ENCODE measurements around the gene PYURF.

PYURF gene, protein sequence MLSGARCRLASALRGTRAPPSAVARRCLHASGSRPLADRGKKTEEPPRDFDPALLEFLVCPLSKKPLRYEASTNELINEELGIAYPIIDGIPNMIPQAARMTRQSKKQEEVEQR

GRCh38 chr4:88523325-88524129, at the start of gene PYURF:
Gene PYURF, minus strand, starts transcription at chr4:88523776. Its CDS starts 76 bp downstream, at chr4:88523700.
- Histone ChIP-seq H4K20me1 (ENCODE audit: insufficient read depth, low read length) (no peaks in the 10 kb centered on the region; the same call in 1 of the 2 replicates), H3K9me3 (replicated peaks; ENCODE audit: insufficient read depth, low read length) (no peaks in the 10 kb centered on the region), H3K9me2 (replicated peaks; ENCODE audit: insufficient read depth, low read length) (no peaks in the 10 kb centered on the region), H3K36me3 (replicated peaks; ENCODE audit: insufficient read depth, low read length) (no peaks in the 10 kb centered on the region; the same call in 1 of the 2 replicates), H3K27me3 (replicated peaks; ENCODE audit: insufficient read depth, low read length) (no peaks in the 10 kb centered on the region), H3F3A (ENCODE audit: insufficient read depth, low read length) (peaks cover 11% of the 10 kb centered on the region), H3K27ac (ENCODE audit: low read length) (peak within 1 kb of the TSS; percentile 70; the same call in 1 of the 2 replicates), H3K4me2 (ENCODE audit: low read depth, low read length) (peak within 1 kb of the TSS; percentile 68), H2AFZ (ENCODE audit: low read length) (peak within 1 kb of the TSS; percentile 80), H3K9ac (ENCODE audit: low read length) (peak within 1 kb of the TSS; percentile 91), H3K79me2 (ENCODE audit: low read length) (peaks cover 30% of the 10 kb centered on the region), H3K4me3 (ENCODE audit: low read length) (peak within 1 kb of the TSS; percentile 89), H3K4me1 (ENCODE audit: low read length) (peaks cover 18% of the 10 kb centered on the region)
- TF ChIP-seq, protein P1, sequence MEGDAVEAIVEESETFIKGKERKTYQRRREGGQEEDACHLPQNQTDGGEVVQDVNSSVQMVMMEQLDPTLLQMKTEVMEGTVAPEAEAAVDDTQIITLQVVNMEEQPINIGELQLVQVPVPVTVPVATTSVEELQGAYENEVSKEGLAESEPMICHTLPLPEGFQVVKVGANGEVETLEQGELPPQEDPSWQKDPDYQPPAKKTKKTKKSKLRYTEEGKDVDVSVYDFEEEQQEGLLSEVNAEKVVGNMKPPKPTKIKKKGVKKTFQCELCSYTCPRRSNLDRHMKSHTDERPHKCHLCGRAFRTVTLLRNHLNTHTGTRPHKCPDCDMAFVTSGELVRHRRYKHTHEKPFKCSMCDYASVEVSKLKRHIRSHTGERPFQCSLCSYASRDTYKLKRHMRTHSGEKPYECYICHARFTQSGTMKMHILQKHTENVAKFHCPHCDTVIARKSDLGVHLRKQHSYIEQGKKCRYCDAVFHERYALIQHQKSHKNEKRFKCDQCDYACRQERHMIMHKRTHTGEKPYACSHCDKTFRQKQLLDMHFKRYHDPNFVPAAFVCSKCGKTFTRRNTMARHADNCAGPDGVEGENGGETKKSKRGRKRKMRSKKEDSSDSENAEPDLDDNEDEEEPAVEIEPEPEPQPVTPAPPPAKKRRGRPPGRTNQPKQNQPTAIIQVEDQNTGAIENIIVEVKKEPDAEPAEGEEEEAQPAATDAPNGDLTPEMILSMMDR (IDR thresholded peaks at IDR 0.05; ENCODE audit: low read length): no peak
- TF ChIP-seq EZH2 (optimal IDR thresholded peaks at IDR 0.05; ENCODE audit: low read depth, low read length) (no peak), EZH2phosphoT487 (IDR thresholded peaks at IDR 0.05; ENCODE audit: low read length) (no peak)
- DNase-seq: peak; percentile 94

DNA sequence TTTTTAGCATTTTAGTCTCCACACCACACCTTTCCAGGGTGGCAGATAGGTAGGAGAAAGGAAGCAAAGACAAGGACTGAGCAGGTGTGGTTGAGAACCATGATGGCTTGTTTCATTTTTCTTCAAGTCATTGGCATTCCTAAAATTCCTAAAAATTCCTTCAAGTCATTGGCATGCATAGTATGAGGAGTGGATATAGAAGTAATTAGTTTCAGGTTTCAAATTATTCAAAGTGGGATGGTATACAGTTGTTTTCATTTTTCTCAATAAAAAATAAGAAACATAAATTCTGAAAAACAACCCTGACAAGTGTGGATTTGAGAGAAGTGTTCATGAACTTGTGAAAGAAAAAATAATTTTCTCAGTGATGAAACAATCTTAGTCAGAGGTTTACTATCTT, 46.4 kb upstream of the PYURF start:
- TF ChIP-seq, protein P1 (IDR thresholded peaks at IDR 0.05; ENCODE audit: low read length): no peak
- TF ChIP-seq EZH2phosphoT487 (IDR thresholded peaks at IDR 0.05; ENCODE audit: low read length) (no peak), EZH2 (optimal IDR thresholded peaks at IDR 0.05; ENCODE audit: low read depth, low read length) (no peak)
- H3K4me1 ChIP-seq (ENCODE audit: low read length): peaks cover 11% of the 10 kb centered on the region
- H3K36me3 ChIP-seq (replicated peaks; ENCODE audit: insufficient read depth, low read length): no peaks in the 10 kb centered on the region
- no peak overlapping the region for H3K4me2 ChIP-seq (ENCODE audit: low read depth, low read length)
- H3K27me3 ChIP-seq (replicated peaks; ENCODE audit: insufficient read depth, low read length): no peaks in the 10 kb centered on the region
- H2AFZ ChIP-seq (ENCODE audit: low read length): no peak overlapping the region
- no peaks in the 10 kb centered on the region for H3K79me2 ChIP-seq (ENCODE audit: low read length)
- no peaks in the 10 kb centered on the region for H3K9me3 ChIP-seq (replicated peaks; ENCODE audit: insufficient read depth, low read length)
- no peaks in the 10 kb centered on the region for H4K20me1 ChIP-seq (ENCODE audit: insufficient read depth, low read length)
- no peak overlapping the region for H3K4me3 ChIP-seq (ENCODE audit: low read length)
- DNase-seq: no peak
- no peaks in the 10 kb centered on the region for H3K9me2 ChIP-seq (replicated peaks; ENCODE audit: insufficient read depth, low read length)
- no peaks in the 10 kb centered on the region for H3F3A ChIP-seq (ENCODE audit: insufficient read depth, low read length)
- H3K27ac ChIP-seq (ENCODE audit: low read length): no peak overlapping the region
- no peak overlapping the region for H3K9ac ChIP-seq (ENCODE audit: low read length)

DNA sequence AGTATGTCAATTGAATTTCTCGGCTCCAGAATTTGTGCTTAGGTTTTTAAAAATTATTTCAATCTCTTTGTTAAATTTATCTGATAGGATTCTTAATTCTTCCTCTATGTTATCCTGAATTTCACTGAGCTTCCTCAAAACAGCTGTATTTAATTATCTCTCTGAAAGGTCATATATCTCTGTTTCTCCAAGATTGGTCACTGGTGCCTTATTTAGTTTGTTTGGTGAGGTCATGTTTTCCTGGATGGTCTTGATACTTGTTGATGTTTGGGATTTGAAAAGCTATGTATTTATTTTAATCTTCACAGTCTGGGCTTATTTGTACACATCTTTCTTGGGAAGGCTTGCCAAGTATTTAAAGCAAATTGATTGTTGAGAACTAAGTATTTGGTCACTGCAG, 44.0 kb upstream of the PYURF start:
- TF ChIP-seq, protein P1 (IDR thresholded peaks at IDR 0.05; ENCODE audit: low read length): no peak
- TF ChIP-seq EZH2 (optimal IDR thresholded peaks at IDR 0.05; ENCODE audit: low read depth, low read length): no peak

More for the DNA sequence above, 44.0 kb upstream of the PYURF start:
- H4K20me1 ChIP-seq (ENCODE audit: insufficient read depth, low read length): no peaks in the 10 kb centered on the region
- H3K4me1 ChIP-seq (ENCODE audit: low read length): no peaks in the 10 kb centered on the region
- no peak for DNase-seq
- no peak overlapping the region for H3K4me3 ChIP-seq (ENCODE audit: low read length)
- H3K27ac ChIP-seq (ENCODE audit: low read length): no peak overlapping the region
- no peaks in the 10 kb centered on the region for H3K36me3 ChIP-seq (replicated peaks; ENCODE audit: insufficient read depth, low read length)
- no peaks in the 10 kb centered on the region for H3K79me2 ChIP-seq (ENCODE audit: low read length)
- H3F3A ChIP-seq (ENCODE audit: insufficient read depth, low read length): no peaks in the 10 kb centered on the region
- no peak overlapping the region for H2AFZ ChIP-seq (ENCODE audit: low read length)
- H3K4me2 ChIP-seq (ENCODE audit: low read depth, low read length): no peak overlapping the region
- H3K9ac ChIP-seq (ENCODE audit: low read length): no peak overlapping the region
- H3K9me2 ChIP-seq (replicated peaks; ENCODE audit: insufficient read depth, low read length): no peaks in the 10 kb centered on the region
- H3K9me3 ChIP-seq (replicated peaks; ENCODE audit: insufficient read depth, low read length): no peaks in the 10 kb centered on the region
- H3K27me3 ChIP-seq (replicated peaks; ENCODE audit: insufficient read depth, low read length): no peaks in the 10 kb centered on the region

All from MM.1S (cell line).